Left kidney (tissue), 2 donors: ENCODE data around the gene COL26A1. TPM values are rescaled to one million over a fixed set of nuclear protein-coding genes. Genes with fewer than 3 reads are reported as not detected.
"Not testable (repeated sequence)": the region's sequence is repeated elsewhere in the genome, so short reads cannot be mapped to it uniquely, and the experiment has no call there.

Experiments
- DNase-seq: peaks from one replicate; pipeline ENCODE4 v3.0.0-alpha.2; 2013
- polyA plus RNA-seq: library from polyadenylated mRNA; unstranded; fragments of 120-200 nt; gene quantifications from one replicate; pipeline ENCODE4 v1.2.1, GENCODE V29; 2013; ENCODE audit not compliant: insufficient read length

The COL26A1 gene
- polyA plus RNA-seq, 1 donor: 22.5 TPM

GRCh38 chr7:101553018-101553770, 190.5 kb downstream of the COL26A1 start:
- no peak for DNase-seq

- DNase-seq: no peak
These were observed 191.2 kb downstream of the COL26A1 start for GRCh38 chr7:101553771-101554445.

GRCh38 chr7:101554584-101555268, 192.1 kb downstream of the COL26A1 start:
- no peak for DNase-seq

- no peak for DNase-seq
These were observed 192.7 kb downstream of the COL26A1 start for GRCh38 chr7:101555269-101555920.

- no peak for DNase-seq
These were observed 193.2 kb downstream of the COL26A1 start for GRCh38 chr7:101555921-101556275.

- no peak for DNase-seq
These were observed 193.8 kb downstream of the COL26A1 start for GRCh38 chr7:101556453-101556968.

GRCh38 chr7:101557421-101557820, 194.7 kb downstream of the COL26A1 start:
- DNase-seq: no peak

- DNase-seq: no peak
These were observed 195.5 kb downstream of the COL26A1 start for GRCh38 chr7:101557978-101558741.

GRCh38 chr7:101558742-101559325, 196.2 kb downstream of the COL26A1 start:
- DNase-seq: no peak

GRCh38 chr7:101559586-101559985, 196.9 kb downstream of the COL26A1 start:
- DNase-seq: no peak

- DNase-seq: not testable (repeated sequence)
These were observed 197.3 kb downstream of the COL26A1 start for GRCh38 chr7:101560021-101560420.

GRCh38 chr7:101560856-101561255, 198.2 kb downstream of the COL26A1 start:
- no peak for DNase-seq

GRCh38 chr7:101561293-101561692, 198.6 kb downstream of the COL26A1 start:
- not testable (repeated sequence) for DNase-seq

- no peak for DNase-seq
These were observed 200.0 kb downstream of the COL26A1 start for GRCh38 chr7:101562531-101563197.

GRCh38 chr7:101563198-101563901, 200.7 kb downstream of the COL26A1 start:
- DNase-seq: no peak

GRCh38 chr7:101563943-101564777, 201.5 kb downstream of the COL26A1 start:
- DNase-seq: no peak

- no peak for DNase-seq
These were observed 202.1 kb downstream of the COL26A1 start for GRCh38 chr7:101564778-101565211.

GRCh38 chr7:101565601-101566209, 203.0 kb downstream of the COL26A1 start:
- no peak for DNase-seq
